Measurements from ENCODE around the gene SAC3D1. TPM values are rescaled to one million over a fixed set of nuclear protein-coding genes. Genes with fewer than 3 reads are reported as not detected.

The SAC3D1 gene
- total and polyA plus RNA-seq, 9 of the 15 experiments (the other 6 are each of a cell fraction or from before 2014, with no cell fraction given) = 0.20 to 35.2 (median 5.8) TPM

DNA sequence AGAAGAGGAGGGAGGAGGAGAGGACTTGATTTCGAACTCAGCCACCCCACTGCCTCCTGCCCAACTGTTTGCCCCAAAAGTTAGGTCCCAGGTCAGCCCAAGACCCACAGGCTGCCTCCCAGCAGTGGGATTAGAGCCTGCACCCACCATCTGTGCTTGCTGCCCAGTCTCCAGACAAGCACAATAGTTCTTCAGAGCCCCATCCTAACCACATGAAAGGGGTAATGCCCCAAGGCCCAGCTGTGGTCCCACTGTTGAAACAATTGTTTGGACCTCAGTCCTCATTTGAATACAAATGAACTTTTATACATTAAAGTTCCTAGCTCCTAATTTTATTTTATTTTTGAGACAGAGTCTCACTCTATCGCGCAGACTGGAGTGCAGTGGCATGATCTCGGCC lies 49.6 kb downstream of the SAC3D1 start:
- no peak for FAIRE-seq
- CTCF ChIA-PET (ENCODE audit: low intra/inter-chr PET ratio) = no interaction called here
- BruUV-seq (replicated peaks) = no TSS peak

More for the DNA sequence above, 49.6 kb downstream of the SAC3D1 start:
- Histone ChIP-seq H3K27ac (ENCODE audit: extremely low read depth, low read depth, low read length) (no peak overlapping the region), H3K36me3 (ENCODE audit: control insufficient read depth, insufficient read depth, low read length) (peaks cover 35% of the 10 kb centered on the region), H3K4me2 (ENCODE audit: insufficient read depth, low read length) (no peak overlapping the region), H2AFZ (ENCODE audit: low read depth, low read length) (no peak overlapping the region), H3K9me1 (ENCODE audit: control insufficient read depth, insufficient read depth, low read length) (no peaks in the 10 kb centered on the region), H3K9me3 (replicated peaks; ENCODE audit: control insufficient read depth, insufficient read depth, low read depth, low read length) (no peaks in the 10 kb centered on the region), H3K4me1 (replicated peaks in 1 of 2; ENCODE audit: control insufficient read depth in 2 of 2, insufficient read depth in 2 of 2, low read length in 2 of 2) (peaks cover 2 to 10% of the 10 kb centered on the region in 2 experiments; a peak in 3 of 5 replicates), H3K4me3 (no peak overlapping the region), H3K79me2 (ENCODE audit: control insufficient read depth, insufficient read depth, low read length) (peaks cover 1% of the 10 kb centered on the region; the same call in 2 of the 3 replicates), H3K27me3 (ENCODE audit: control insufficient read depth in 2 of 2, insufficient read depth in 2 of 2, low read length in 2 of 2) (no peaks in the 10 kb centered on the region), H4K20me1 (replicated peaks; ENCODE audit: control insufficient read depth, insufficient read depth, low read length) (no peaks in the 10 kb centered on the region), H3K9ac (ENCODE audit: insufficient read depth in 1 of 2, low read depth in 2 of 2, low read length in 2 of 2) (peak overlapping the region in 1 of 2 experiments; percentile 59; a peak in 1 of 4 replicates)
- ATAC-seq (no peak), DNase-seq (ENCODE audit: extremely low read depth in 1 of 4, low spot score in 3 of 4) (no peak)
- intact Hi-C loops (cut with micrococcal nuclease) = no loop called here
- WGBS (ENCODE audit: insufficient coverage, low coverage, missing lambda C conversion rate) = 85% methylated on average over 4 of the region's 4 CpGs
- in situ Hi-C loops (cut with MboI) = no loop called here
- POLR2A ChIA-PET = interaction anchor here (0.8 to 1.6 kb wide), 6 partner anchors 14 to 408 kb away, joined by 3 to 6 read pairs (median 3); partner anchors contain the start of gene MALAT1
- TF ChIP-seq BCOR (IDR thresholded peaks at IDR 0.05) (no peak), KLF10 (CRISPR knock-in tag; IDR thresholded peaks at IDR 0.05) (no peak)

Small RNA genes within 50 kb of the gene (microRNA-seq; reads per million reads assigned to microRNA genes)
- 0.27 reads per million for gene MIR6879 (ENCODE audit: borderline microRNAs expressed)

Small RNA genes within 50 kb of the gene (small RNA-seq; reads per million reads assigned to genes)
- not detected for gene MIR6879
- not detected for gene SNX15

Other genes with a start within 250 kb of the SAC3D1 start
Only the 7 nearest of the 23 such genes appear.
- 7.0 and 7.3 TPM in 2 replicates for gene BATF2, start 44.2 kb upstream of the SAC3D1 start, total RNA-seq (2014; rRNA removed)
- gene BATF2, start 44.2 kb upstream of the SAC3D1 start, total RNA-seq (2014; rRNA removed; fragmentation: Illumina TruSeq; extraction: Trizol) = 2.5 and 3.1 TPM in 2 replicates
- 4.4 and 4.8 TPM in 2 replicates for gene BATF2, start 44.2 kb upstream of the SAC3D1 start, total RNA-seq (2015; rRNA removed; fragmentation: Illumina TruSeq; extraction: Trizol)
- 8.7 TPM in 2 replicates for gene BATF2, start 44.2 kb upstream of the SAC3D1 start, total RNA-seq (2021)
- 7.2 and 9.0 TPM in 2 replicates for gene BATF2, start 44.2 kb upstream of the SAC3D1 start, polyA plus RNA-seq (2011; rRNA removed)
- gene BATF2, start 44.2 kb upstream of the SAC3D1 start, polyA plus RNA-seq (2014; fragmentation: Illumina TruSeq; extraction: Trizol) = 8.9 and 10.0 TPM in 2 replicates
- 1 to 10 TPM; 1.7 to 1.9 TPM for gene BATF2, start 44.2 kb upstream of the SAC3D1 start, polyA plus RNA-seq (2014; fragmentation: Nextera tagmentation; extraction: Ambion mirVana)
- gene BATF2, start 44.2 kb upstream of the SAC3D1 start, polyA plus RNA-seq (2014; rRNA removed) = 5.2 and 6.4 TPM in 2 replicates
- 141 and 204 TPM in 2 replicates for gene ARL2, start 27.1 kb upstream of the SAC3D1 start, total RNA-seq (2014; rRNA removed)
- 39.9 and 48.4 TPM in 2 replicates for gene ARL2, start 27.1 kb upstream of the SAC3D1 start, total RNA-seq (2014; rRNA removed; fragmentation: Illumina TruSeq; extraction: Trizol)
- 88.1 and 90.6 TPM in 2 replicates for gene ARL2, start 27.1 kb upstream of the SAC3D1 start, total RNA-seq (2015; rRNA removed; fragmentation: Illumina TruSeq; extraction: Trizol)
- gene ARL2, start 27.1 kb upstream of the SAC3D1 start, total RNA-seq (2021) = 101 and 112 TPM in 2 replicates
- 114 and 171 TPM in 2 replicates for gene ARL2, start 27.1 kb upstream of the SAC3D1 start, polyA plus RNA-seq (2011; rRNA removed)
- 92.2 and 138 TPM in 2 replicates for gene ARL2, start 27.1 kb upstream of the SAC3D1 start, polyA plus RNA-seq (2014; fragmentation: Illumina TruSeq; extraction: Trizol)
- 10 to 100 TPM in 1 of 2 experiments, 1 to 10 TPM in 1; 5.7 to 32.6 TPM for gene ARL2, start 27.1 kb upstream of the SAC3D1 start, polyA plus RNA-seq (2014; fragmentation: Nextera tagmentation; extraction: Ambion mirVana)
- 154 and 169 TPM in 2 replicates for gene ARL2, start 27.1 kb upstream of the SAC3D1 start, polyA plus RNA-seq (2014; rRNA removed)
- gene SNX15, start 13.8 kb upstream of the SAC3D1 start, total RNA-seq (2014; rRNA removed) = 18.3 and 33.3 TPM in 2 replicates
- gene SNX15, start 13.8 kb upstream of the SAC3D1 start, total RNA-seq (2014; rRNA removed; fragmentation: Illumina TruSeq; extraction: Trizol) = 6.9 and 8.3 TPM in 2 replicates
- gene SNX15, start 13.8 kb upstream of the SAC3D1 start, total RNA-seq (2015; rRNA removed; fragmentation: Illumina TruSeq; extraction: Trizol) = 14.9 and 15.2 TPM in 2 replicates
- 21.3 and 27.8 TPM in 2 replicates for gene SNX15, start 13.8 kb upstream of the SAC3D1 start, total RNA-seq (2021)
- 4.5 and 13.3 TPM in 2 replicates for gene SNX15, start 13.8 kb upstream of the SAC3D1 start, polyA plus RNA-seq (2011; rRNA removed)
- 20.1 and 24.7 TPM in 2 replicates for gene SNX15, start 13.8 kb upstream of the SAC3D1 start, polyA plus RNA-seq (2014; fragmentation: Illumina TruSeq; extraction: Trizol)
- gene SNX15, start 13.8 kb upstream of the SAC3D1 start, polyA plus RNA-seq (2014; fragmentation: Nextera tagmentation; extraction: Ambion mirVana) = 1 to 10 TPM; 1.8 to 2.8 TPM
- gene SNX15, start 13.8 kb upstream of the SAC3D1 start, polyA plus RNA-seq (2014; rRNA removed) = 18.2 and 19.5 TPM in 2 replicates
- gene NAALADL1, start 17.3 kb downstream of the SAC3D1 start, total RNA-seq (2014; rRNA removed) = 0.16 TPM in 1 of 2 replicates, not detected in the other
- not detected in 2 replicates for gene NAALADL1, start 17.3 kb downstream of the SAC3D1 start, total RNA-seq (2014; rRNA removed; fragmentation: Illumina TruSeq; extraction: Trizol)
- 0.07 TPM in 1 of 2 replicates, not detected in the other for gene NAALADL1, start 17.3 kb downstream of the SAC3D1 start, total RNA-seq (2015; rRNA removed; fragmentation: Illumina TruSeq; extraction: Trizol)
- 0.22 and 0.38 TPM in 2 replicates for gene NAALADL1, start 17.3 kb downstream of the SAC3D1 start, total RNA-seq (2021)
- 0.06 and 0.16 TPM in 2 replicates for gene NAALADL1, start 17.3 kb downstream of the SAC3D1 start, polyA plus RNA-seq (2011; rRNA removed)
- 0.27 and 0.29 TPM in 2 replicates for gene NAALADL1, start 17.3 kb downstream of the SAC3D1 start, polyA plus RNA-seq (2014; fragmentation: Illumina TruSeq; extraction: Trizol)
- gene NAALADL1, start 17.3 kb downstream of the SAC3D1 start, polyA plus RNA-seq (2014; fragmentation: Nextera tagmentation; extraction: Ambion mirVana) = not detected
- 0.07 and 0.72 TPM in 2 replicates for gene NAALADL1, start 17.3 kb downstream of the SAC3D1 start, polyA plus RNA-seq (2014; rRNA removed)
- gene CDCA5, start 42.8 kb downstream of the SAC3D1 start, total RNA-seq (2014; rRNA removed) = 64.6 and 70.3 TPM in 2 replicates
- gene CDCA5, start 42.8 kb downstream of the SAC3D1 start, total RNA-seq (2014; rRNA removed; fragmentation: Illumina TruSeq; extraction: Trizol) = 48.2 and 50.0 TPM in 2 replicates
- 66.1 and 68.2 TPM in 2 replicates for gene CDCA5, start 42.8 kb downstream of the SAC3D1 start, total RNA-seq (2015; rRNA removed; fragmentation: Illumina TruSeq; extraction: Trizol)
- 89.9 and 94.3 TPM in 2 replicates for gene CDCA5, start 42.8 kb downstream of the SAC3D1 start, total RNA-seq (2021)
- 50.5 and 51.8 TPM in 2 replicates for gene CDCA5, start 42.8 kb downstream of the SAC3D1 start, polyA plus RNA-seq (2011; rRNA removed)
- gene CDCA5, start 42.8 kb downstream of the SAC3D1 start, polyA plus RNA-seq (2014; fragmentation: Illumina TruSeq; extraction: Trizol) = 83.2 and 85.1 TPM in 2 replicates
- 10 to 100 TPM; 18.9 to 25.5 TPM for gene CDCA5, start 42.8 kb downstream of the SAC3D1 start, polyA plus RNA-seq (2014; fragmentation: Nextera tagmentation; extraction: Ambion mirVana)
- gene CDCA5, start 42.8 kb downstream of the SAC3D1 start, polyA plus RNA-seq (2014; rRNA removed) = 85.2 and 86.6 TPM in 2 replicates
- gene ZFPL1, start 43.0 kb downstream of the SAC3D1 start, total RNA-seq (2014; rRNA removed) = 37.3 and 46.0 TPM in 2 replicates
- gene ZFPL1, start 43.0 kb downstream of the SAC3D1 start, total RNA-seq (2014; rRNA removed; fragmentation: Illumina TruSeq; extraction: Trizol) = 7.0 and 10.0 TPM in 2 replicates
- gene ZFPL1, start 43.0 kb downstream of the SAC3D1 start, total RNA-seq (2015; rRNA removed; fragmentation: Illumina TruSeq; extraction: Trizol) = 21.1 and 22.7 TPM in 2 replicates
- 33.4 and 37.5 TPM in 2 replicates for gene ZFPL1, start 43.0 kb downstream of the SAC3D1 start, total RNA-seq (2021)
- gene ZFPL1, start 43.0 kb downstream of the SAC3D1 start, polyA plus RNA-seq (2011; rRNA removed) = 16.5 and 38.6 TPM in 2 replicates
- gene ZFPL1, start 43.0 kb downstream of the SAC3D1 start, polyA plus RNA-seq (2014; fragmentation: Illumina TruSeq; extraction: Trizol) = 35.4 and 47.8 TPM in 2 replicates
- 1 to 10 TPM; 3.7 to 7.1 TPM for gene ZFPL1, start 43.0 kb downstream of the SAC3D1 start, polyA plus RNA-seq (2014; fragmentation: Nextera tagmentation; extraction: Ambion mirVana)
- gene ZFPL1, start 43.0 kb downstream of the SAC3D1 start, polyA plus RNA-seq (2014; rRNA removed) = 29.7 and 32.3 TPM in 2 replicates
- 143 and 215 TPM in 2 replicates for gene VPS51, start 55.0 kb downstream of the SAC3D1 start, total RNA-seq (2014; rRNA removed)
- 16.9 and 20.6 TPM in 2 replicates for gene VPS51, start 55.0 kb downstream of the SAC3D1 start, total RNA-seq (2014; rRNA removed; fragmentation: Illumina TruSeq; extraction: Trizol)
- gene VPS51, start 55.0 kb downstream of the SAC3D1 start, total RNA-seq (2015; rRNA removed; fragmentation: Illumina TruSeq; extraction: Trizol) = 40.6 and 46.8 TPM in 2 replicates
- gene VPS51, start 55.0 kb downstream of the SAC3D1 start, total RNA-seq (2021) = 89.3 and 103 TPM in 2 replicates
- 49.7 and 83.5 TPM in 2 replicates for gene VPS51, start 55.0 kb downstream of the SAC3D1 start, polyA plus RNA-seq (2011; rRNA removed)
- 22.2 and 49.8 TPM in 2 replicates for gene VPS51, start 55.0 kb downstream of the SAC3D1 start, polyA plus RNA-seq (2014; fragmentation: Illumina TruSeq; extraction: Trizol)
- gene VPS51, start 55.0 kb downstream of the SAC3D1 start, polyA plus RNA-seq (2014; fragmentation: Nextera tagmentation; extraction: Ambion mirVana) = 1 to 10 TPM; 1.8 to 2.9 TPM
- gene VPS51, start 55.0 kb downstream of the SAC3D1 start, polyA plus RNA-seq (2014; rRNA removed) = 73.2 and 126 TPM in 2 replicates